GM19455 (cell line): Measurements from ENCODE around the gene ZFP69B.
"Not testable (repeated sequence)": the region's sequence is repeated elsewhere in the genome, so short reads cannot be mapped to it uniquely, and the experiment has no call there.

Experiments
- ATAC-seq: cut with Tn5 transposase; IDR thresholded peaks from one replicate; pipeline ENCODE4 v1.9.1; 2021; ENCODE audit not compliant: unreplicated experiment

ZFP69B gene

DNA sequence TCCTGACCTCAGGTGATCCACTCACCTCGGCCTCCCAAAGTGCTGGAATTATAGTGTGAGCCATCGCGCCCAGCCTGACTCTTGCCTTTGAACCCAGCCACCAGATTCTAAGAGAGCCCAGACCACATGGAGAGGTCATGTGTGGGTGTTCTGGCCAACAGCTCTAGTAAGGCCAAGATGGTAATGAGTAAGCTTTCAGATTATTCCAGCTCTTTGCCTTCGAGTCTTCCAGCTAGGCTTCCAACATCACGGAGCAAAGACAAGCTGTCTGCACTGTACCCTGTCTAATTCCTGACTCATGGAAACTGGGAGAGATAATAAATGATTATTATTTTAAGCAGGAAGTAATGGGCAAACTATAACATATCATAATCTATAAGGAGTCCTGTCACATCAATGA lies 14.8 kb upstream of the ZFP69B start:
- no peak for ATAC-seq

DNA sequence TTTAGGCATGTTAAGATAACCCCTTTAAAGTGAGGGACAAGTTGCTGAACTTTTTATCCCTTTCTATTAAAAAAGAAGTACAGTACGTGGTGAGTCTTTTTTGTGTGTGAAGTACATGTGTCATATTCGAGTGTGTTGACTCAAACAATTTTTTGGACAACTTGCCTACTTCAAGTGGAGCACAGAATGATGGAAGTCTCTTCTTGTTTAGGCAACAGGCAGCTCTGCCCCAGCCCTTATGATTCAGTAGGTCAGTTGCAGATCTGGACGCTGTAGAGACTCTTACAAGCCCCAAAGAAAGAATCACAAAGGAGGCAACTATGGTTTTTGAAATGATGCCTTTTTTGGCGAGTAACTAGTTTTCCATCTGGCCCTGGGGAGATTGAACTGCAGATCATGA lies 14.4 kb upstream of the ZFP69B start:
- no peak for ATAC-seq

DNA sequence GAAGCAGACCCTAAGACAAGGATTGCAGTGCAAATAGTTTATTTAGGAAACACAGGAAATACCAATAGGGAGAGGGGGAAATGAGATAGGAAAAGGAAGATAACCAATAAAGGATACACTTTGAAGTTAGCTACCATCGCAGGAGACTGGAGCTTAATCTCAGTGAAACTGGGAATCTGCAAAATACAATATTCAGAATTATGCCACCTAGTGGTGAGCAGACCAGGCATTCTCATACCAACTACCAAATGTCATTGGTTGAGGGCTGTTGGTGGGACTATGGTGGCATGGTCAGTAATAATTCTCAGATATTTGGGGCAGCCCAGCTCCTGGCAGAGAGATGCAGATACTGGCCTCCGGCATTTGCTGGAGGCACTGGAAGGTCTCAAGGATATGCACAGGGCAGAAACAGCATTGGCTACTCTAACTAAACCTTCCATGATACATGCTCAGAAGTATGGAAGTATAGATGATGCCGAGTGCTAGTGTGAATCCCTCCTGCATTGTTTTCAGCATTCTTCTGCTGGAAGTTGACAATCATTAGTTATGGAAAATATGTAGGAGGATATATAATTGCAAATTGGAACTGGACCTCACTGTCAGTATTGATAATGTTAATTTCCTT lies 11.8 kb upstream of the ZFP69B start:
- ATAC-seq = no peak

DNA sequence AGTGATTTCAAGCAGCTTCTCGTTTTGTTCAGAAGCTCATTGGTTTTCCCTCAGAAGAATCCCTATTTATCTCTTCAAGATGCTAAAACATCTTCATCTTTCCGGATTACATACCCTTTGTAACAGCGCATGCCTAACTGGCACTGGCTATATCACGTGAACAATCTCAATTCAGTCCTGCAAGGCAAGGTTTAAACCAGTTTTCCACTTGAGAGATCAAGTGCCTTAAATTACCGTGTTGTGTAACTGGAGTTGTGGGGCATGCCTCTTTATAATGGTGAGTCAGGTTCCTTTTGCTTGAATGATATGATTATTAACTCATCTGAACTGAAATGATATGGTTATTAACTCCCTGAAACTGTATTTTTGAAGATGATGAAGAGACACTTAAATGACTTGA lies 11.0 kb upstream of the ZFP69B start:
- no peak for ATAC-seq

DNA sequence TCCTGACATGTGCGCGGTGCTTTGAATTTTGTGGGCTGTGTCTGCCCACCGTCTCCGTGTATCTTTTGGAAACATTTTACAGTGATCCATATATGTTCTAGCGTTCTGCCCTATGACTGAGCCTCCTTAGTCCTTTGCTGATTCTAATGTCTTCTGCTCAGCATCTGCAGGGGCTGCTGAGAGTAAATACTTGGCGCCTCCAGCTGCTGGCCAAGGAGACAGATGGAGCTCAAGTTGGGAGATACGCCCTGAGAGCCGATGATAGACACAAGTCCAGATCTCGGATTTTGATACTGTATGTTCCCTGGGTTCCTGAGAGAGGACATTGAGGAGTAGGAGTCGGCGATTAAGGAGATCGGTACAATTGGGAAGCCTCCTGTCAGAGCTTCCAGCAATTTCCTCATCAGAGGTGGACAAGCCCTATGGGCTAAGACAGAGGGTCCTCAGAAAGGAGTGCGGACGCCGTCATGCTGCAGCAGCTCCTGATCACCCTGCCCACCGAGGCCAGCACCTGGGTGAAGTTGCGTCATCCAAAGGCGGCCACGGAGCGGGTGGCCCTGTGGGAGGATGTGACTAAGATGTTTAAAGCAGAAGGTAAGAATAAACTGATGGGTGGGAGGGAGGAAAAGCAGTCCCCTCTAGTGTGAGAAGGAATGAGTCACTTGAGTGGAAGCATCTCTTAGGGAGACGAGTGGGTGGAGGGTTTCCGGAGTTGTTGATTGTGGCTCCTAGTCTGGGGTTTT lies 390 bp downstream of the ZFP69B start:
- peak; percentile 34 for ATAC-seq

DNA sequence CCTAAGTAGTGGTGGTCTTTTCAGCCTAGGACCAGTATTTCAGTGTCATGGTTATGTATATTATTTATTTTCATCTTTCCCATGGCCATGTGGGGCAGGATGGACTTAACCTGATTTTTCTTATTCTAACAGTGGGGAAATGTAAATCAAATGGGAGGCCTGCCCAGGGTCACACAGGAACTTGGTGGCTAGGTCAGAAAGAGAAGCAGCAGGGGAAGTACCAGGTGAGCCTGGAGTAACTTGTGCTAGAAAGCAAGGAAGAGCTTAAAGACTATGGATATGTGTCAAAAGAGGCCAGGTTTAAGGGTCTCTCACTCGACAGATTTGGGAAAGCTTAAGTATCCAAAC lies 936 bp downstream of the ZFP69B start:
- no peak for ATAC-seq

DNA sequence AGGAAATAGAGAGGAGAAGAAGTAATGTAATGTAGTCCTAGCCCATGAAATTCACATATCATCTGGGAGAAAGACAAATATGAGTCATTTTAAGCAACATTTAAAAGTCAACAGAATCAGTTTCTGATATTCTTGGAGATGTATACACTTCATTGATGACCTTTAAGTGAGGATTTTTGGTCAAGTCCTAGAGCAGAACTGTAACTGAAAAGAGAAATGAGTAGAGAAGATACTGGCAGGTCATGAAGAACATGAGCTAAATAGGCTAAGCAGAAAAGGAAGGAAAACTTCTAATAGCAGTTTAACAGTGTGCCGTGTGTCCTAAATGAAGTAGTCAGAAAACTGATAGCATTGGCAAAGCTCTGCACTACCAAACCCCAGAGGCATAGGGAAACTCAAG lies 4.6 kb downstream of the ZFP69B start:
- no peak for ATAC-seq

DNA sequence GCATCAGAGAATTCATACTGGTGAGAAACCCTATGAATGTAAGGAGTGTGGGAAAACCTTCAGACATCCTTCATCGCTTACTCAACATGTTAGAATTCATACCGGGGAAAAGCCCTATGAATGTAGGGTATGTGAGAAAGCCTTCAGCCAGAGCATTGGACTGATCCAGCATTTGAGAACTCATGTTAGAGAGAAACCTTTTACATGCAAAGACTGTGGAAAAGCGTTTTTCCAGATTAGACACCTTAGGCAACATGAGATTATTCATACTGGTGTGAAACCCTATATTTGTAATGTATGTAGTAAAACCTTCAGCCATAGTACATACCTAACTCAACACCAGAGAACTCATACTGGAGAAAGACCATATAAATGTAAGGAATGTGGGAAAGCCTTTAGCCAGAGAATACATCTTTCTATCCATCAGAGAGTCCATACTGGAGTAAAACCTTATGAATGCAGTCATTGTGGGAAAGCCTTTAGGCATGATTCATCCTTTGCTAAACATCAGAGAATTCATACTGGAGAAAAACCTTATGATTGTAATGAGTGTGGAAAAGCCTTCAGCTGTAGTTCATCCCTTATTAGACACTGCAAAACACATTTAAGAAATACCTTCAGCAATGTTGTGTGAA lies 12.8 kb downstream of the ZFP69B start:
- no peak for ATAC-seq

DNA sequence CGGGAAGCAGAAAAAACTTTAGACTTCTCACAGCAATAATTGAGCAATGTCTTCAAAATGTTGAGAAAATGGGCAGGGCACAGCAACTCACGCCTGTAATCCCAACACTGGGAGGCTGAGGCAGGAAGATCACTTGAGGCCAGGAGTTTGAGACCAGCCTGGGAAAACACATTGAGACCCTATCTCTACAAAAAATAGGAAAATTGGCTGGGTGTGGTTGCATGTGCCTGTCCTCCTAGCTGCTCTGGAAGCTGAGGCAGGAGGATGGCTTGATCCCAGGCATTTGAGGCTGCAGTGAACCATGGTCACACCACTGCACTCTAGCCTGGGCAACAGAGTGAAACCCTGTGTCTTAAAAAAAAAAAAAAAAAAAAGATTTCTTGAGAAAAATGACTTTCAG lies 19.1 kb downstream of the ZFP69B start:
- no peak for ATAC-seq

DNA sequence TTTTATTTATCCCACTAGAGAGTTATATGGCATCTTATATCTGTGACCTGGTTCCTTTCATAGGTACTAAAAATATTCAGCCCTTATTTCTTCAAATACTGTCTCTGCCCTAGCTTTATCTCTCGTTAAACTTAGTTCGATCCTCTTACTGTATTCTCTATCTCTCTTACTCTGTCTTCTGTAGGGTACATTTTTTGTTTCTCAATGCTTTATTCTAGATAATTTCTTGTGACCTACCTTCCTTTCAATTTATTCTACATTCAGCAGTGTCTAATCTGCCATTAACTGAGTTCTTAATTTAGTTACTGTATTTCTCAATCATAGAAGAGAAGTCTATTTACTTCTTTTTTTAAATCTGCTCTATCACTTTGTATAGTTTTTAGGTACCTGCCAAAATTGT lies 25.0 kb downstream of the ZFP69B start:
- no peak for ATAC-seq

DNA sequence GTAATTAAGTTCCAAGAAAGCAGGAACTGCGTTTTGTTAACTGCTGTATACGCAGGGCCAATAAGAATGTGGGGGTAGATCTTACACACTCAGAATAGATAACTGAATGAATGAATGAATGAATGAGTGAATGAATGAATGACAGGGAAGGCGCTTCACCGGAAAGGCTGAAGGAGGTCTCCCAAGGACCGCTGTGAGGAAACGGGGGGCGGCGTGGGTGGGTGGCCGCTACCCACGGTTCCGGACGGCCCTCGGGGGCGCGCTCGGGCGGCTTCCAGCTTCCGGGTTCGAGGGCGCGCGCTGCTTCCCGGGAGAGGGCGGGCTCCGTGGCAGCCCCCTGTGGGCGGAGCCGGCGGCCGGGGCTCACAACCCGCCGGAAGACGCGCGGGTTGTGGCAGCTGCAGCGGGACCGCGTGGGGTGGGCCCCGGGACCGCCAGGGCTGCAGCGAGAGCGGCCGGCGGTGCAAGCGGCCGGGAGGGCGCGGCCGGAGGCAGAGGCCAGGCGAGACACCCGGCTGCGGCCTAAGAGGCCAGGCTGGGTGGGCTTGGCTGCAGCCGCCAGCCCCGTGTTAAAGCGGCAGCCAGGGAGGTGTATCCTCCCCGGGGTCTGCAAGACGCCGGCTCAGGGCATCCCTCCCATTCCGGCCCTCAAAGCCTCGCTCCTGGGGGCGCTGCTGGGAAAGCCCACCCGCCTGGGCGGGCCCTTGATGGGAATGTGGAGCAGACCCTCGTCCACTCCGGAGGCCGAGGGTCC lies 26.8 kb downstream of the ZFP69B start, which contains the start of gene ZFP69:
Gene ZFP69, plus strand, starts transcription at position 367 of the 754 bp plus-strand sequence. CDS start 2,072 bp downstream, outside the sequence.
- peak; percentile 84 for ATAC-seq

DNA sequence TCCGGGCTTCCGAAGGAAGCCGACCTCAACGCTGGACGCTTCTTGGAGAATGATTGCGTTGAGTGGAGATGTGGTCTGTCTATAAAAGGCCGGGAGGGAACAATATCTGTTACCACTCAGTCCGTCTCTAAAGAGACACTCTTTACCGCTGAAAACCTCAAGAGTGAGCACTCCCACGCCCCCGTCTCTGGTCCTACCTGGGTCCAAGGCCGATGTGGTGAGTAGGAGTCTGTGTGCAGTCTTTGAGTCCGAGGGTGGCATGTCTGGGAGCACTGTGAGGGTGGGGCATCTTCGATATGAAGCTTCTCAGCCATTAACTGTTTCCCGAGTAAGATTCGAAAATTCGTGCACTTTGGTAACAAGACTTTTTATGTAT lies 27.4 kb downstream of the ZFP69B start:
- peak; percentile 35 for ATAC-seq

DNA sequence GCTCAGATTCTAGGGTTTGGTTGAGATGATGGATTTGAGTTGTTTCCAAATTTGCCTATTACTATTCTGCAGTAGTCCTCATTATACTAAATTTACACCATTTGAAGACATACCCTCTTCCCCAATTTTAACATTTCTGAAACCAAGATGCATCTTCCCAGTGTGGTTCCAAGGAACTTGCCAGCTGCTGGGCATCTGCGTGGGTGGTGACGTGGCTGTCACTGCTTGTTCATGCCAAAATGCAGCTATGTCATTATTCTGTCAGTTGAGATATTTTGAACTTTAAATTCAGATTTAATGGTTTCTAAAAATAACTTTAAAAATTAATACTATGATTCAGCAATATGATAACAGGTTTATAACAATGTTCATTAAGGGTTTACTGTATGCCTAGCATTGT lies 28.0 kb downstream of the ZFP69B start:
- ATAC-seq = no peak

DNA sequence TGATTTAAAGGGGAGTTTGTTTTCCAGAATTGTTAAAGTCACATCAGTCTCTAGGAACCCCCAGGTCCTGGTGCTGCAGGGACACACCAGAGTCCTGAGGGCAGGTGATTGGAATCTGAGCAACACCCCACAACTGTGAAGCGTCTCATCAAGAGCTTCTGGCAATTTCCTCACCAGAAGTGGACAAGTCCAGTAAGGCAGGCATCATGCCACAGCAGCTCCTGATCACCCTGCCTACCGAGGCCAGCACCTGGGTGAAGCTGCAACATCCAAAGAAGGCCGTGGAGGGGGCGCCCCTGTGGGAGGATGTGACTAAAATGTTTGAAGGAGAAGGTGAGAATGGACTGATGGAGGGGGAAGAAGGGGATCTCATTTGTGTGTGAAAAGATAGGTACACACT lies 28.9 kb downstream of the ZFP69B start:
- ATAC-seq = no peak

DNA sequence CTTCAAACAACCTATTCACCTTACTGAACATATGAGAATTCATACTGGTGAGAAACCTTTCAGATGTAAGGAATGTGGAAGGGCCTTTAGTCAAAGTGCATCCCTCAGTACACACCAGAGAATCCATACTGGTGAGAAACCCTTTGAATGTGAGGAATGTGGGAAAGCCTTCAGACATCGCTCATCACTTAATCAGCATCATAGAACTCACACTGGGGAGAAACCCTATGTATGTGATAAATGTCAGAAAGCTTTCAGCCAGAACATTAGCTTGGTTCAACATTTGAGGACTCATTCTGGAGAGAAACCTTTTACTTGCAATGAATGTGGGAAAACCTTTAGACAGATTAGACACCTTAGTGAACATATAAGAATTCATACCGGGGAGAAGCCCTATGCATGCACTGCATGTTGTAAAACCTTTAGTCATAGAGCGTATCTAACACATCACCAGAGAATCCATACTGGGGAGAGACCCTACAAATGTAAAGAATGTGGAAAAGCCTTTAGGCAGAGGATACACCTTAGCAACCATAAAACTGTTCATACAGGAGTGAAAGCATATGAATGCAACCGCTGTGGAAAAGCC lies 45.1 kb downstream of the ZFP69B start:
- ATAC-seq = no peak

DNA sequence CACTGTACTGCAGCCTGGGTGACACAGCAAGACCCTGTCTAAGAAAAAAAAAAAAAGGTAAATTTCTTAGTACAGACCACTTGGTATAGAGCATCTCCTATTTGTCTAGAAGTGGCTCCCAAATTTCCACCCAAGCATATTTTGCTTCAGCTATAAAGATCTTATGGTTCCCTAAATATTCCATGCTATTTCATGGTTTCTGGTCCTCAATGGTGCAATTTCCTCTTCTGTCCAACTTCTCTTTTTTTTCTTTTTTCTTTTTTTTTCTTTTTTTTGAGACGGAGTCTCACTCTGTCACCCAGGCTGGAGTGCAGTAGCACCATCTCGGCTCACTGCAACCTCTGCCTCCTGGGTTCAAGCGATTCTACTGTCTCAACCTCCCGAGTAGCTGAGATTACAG lies 52.4 kb downstream of the ZFP69B start:
- not testable (repeated sequence) for ATAC-seq

DNA sequence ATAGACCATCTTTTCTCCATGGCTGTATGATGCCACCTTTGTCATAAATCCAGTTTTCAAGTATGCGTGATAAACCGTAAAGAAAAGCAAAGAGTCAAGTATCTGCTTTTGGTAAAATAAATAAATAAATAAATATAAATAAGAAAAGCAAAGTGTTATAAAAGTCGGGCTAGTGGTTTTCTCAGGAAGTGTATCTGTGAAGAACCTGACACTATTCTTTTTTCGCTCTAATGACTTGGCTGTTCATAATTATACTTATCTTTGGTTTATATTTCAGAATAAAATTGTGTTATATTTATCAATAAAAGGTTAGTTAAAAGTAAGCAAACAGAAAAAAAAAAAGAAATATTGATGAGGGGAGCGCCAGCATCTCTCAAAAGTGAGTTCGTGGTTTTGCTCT lies 57.7 kb downstream of the ZFP69B start:
- no peak for ATAC-seq

DNA sequence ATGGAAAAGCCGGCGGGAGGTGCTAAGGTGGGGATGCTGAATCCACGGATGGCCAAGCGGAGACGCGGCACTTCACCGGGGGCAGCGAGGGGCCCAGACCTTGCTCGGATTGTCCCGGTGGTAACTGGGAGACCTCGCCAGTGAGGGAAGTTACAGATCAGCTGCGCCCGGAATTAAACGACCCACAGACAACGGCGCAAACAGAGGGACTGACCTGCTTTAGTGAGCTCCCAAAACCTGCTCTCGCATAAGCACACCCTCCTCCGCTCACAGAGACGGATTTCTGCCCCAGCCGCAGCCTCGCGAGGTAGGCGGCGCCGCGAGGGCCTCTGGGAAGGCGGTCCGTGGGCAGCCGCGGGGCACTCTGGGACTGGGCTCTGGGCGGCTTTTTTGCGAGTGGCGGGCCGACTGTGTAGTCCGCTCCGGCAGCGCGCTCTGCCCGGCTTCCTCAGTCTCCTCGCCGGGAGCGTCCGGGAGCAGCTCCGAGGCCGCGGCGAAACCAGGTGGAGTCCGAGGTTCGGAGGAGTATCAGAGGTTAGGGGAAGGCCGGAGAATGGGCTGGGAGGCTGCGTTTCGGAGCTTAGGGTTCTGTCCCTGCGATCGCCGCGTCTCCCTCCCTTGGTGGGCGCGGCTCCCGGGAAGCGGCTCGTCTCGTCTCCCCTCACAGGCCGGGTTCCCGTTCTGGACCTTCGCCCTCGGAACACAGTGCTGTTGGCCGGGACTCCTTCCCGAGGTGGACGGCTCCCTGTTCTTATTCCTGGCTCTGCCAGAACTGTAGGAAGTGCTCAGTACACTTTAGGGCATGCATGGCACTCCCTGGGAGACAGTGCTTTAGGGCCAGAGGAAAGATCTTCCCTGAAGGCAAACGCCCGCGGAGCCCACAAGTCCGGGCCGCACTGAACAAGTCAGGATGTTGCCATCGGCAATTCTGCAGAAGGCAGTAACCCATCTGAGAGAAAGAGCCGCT lies 58.4 kb downstream of the ZFP69B start, which contains the start of gene EXO5:
Gene EXO5, plus strand, starts transcription at position 393 of the 967 bp plus-strand sequence. CDS start 5,778 bp downstream, outside the sequence.
- no peak for ATAC-seq
